Hepatocyte (in vitro differentiated cells): ENCODE results near the gene RBM47. TPM values are rescaled to one million over a fixed set of nuclear protein-coding genes. Genes with fewer than 3 reads are reported as not detected.

Experiments used
- DNase-seq: peaks from one replicate; pipeline ENCODE4 v3.0.0-alpha.2; 2016; ENCODE audit warnings: low spot score
- H2AFZ ChIP-seq: fragments of 200-600 bp; sonication (generic); 2 replicates; pipeline ENCODE4 v1.6.0; 2016; ENCODE audit warnings: antibody characterized with exemption, mild to moderate bottlenecking
- H3K27ac ChIP-seq: fragments of 200-600 bp; sonication (generic); 2 replicates; pipeline ENCODE4 v1.5.1; 2016; ENCODE audit warnings: mild to moderate bottlenecking
- H3K27me3 ChIP-seq: fragments of 200-600 bp; sonication (generic); 2 replicates; pipeline ENCODE4 v1.6.1; 2016
- H3K36me3 ChIP-seq: fragments of 200-600 bp; sonication (generic); replicated peaks from 2 replicates; pipeline ENCODE4 v1.5.1; 2016; ENCODE audit warnings: low read depth; ENCODE audit not compliant: insufficient read depth
- H3K4me1 ChIP-seq: fragments of 200-600 bp; sonication (generic); 2 replicates; pipeline ENCODE4 v1.5.1; 2016; ENCODE audit warnings: mild to moderate bottlenecking, moderate library complexity; ENCODE audit not compliant: insufficient read depth
- H3K4me2 ChIP-seq: fragments of 200-600 bp; sonication (generic); 2 replicates; pipeline ENCODE4 v1.6.0; 2016
- H3K4me3 ChIP-seq: fragments of 200-600 bp; sonication (generic); 2 replicates; pipeline ENCODE4 v1.5.1; 2016; ENCODE audit warnings: mild to moderate bottlenecking
- H3K79me2 ChIP-seq: fragments of 200-600 bp; sonication (generic); 2 replicates; pipeline ENCODE4 v1.6.0; 2017; ENCODE audit warnings: mild to moderate bottlenecking
- H3K9me2 ChIP-seq: fragments of 200-600 bp; sonication (generic); replicated peaks from 2 replicates; pipeline ENCODE4 v1.6.0; 2017; ENCODE audit warnings: mild to moderate bottlenecking; ENCODE audit not compliant: insufficient read depth
- H3K9me3 ChIP-seq: fragments of 200-600 bp; sonication (generic); 2 replicates; pipeline ENCODE4 v1.5.1; 2016; ENCODE audit warnings: low read depth, mild to moderate bottlenecking
- H4K20me1 ChIP-seq: fragments of 200-600 bp; sonication (generic); 2 replicates; pipeline ENCODE4 v1.6.0; 2016; ENCODE audit warnings: mild to moderate bottlenecking; ENCODE audit not compliant: insufficient read depth, poor library complexity, severe bottlenecking
- CTCF ChIP-seq: fragments of 200-600 bp; sonication (generic); IDR thresholded peaks from 2 replicates; pipeline ENCODE4 v1.5.1; 2016; ENCODE audit warnings: antibody characterized with exemption, mild to moderate bottlenecking; ENCODE audit not compliant: poor library complexity
- EZH2 ChIP-seq: fragments of 200-600 bp; sonication (generic); IDR thresholded peaks from 2 replicates; pipeline ENCODE4 v1.6.1; 2016; ENCODE audit warnings: antibody characterized with exemption, mild to moderate bottlenecking, borderline replicate concordance
- EZH2phosphoT487 ChIP-seq: fragments of 200-600 bp; sonication (generic); IDR thresholded peaks from one replicate; pipeline ENCODE4 v1.6.1; 2018; ENCODE audit warnings: antibody characterized with exemption, mild to moderate bottlenecking, low read depth, moderate library complexity; ENCODE audit not compliant: unreplicated experiment, severe bottlenecking
- WGBS: methylation state at CpG from one replicate; pipeline ENCODE4 v1.1.6; 2016; ENCODE audit warnings: low lambda C conversion rate; ENCODE audit errors: missing lambda C conversion rate; 5-methylcytosine and 5-hydroxymethylcytosine counted together
- polyA plus RNA-seq: library from polyadenylated mRNA; unstranded; fragments of >200 nt; fragmentation: Nextera tagmentation; extraction: Ambion mirVana; gene quantifications from 2 replicates; pipeline ENCODE4 v1.2.1, GENCODE V29; 2016
- total RNA-seq: library from RNA; depleted of rRNA; stranded (reverse); fragments of >200 nt; gene quantifications from 2 replicates; pipeline ENCODE4 v1.2.3, GENCODE V29; 2014

Gene RBM47
- total and polyA plus RNA-seq, 2 experiments from 2014 or later = 49.8 to 137 TPM

GRCh38 chr4:40378619-40379018 lies 251.0 kb downstream of the RBM47 start:
- no peak for DNase-seq
- H4K20me1 ChIP-seq = no peaks in the 10 kb centered on the region
- H3K27ac ChIP-seq = no peak overlapping the region
- H3K9me3 ChIP-seq = no peaks in the 10 kb centered on the region
- no peaks in the 10 kb centered on the region for H3K79me2 ChIP-seq
- H3K4me3 ChIP-seq = no peak overlapping the region
- no peak overlapping the region for H3K4me2 ChIP-seq
- no peaks in the 10 kb centered on the region for H3K36me3 ChIP-seq
- WGBS = 46% methylated on average over 2 of the region's 2 CpGs
- peaks cover 5% of the 10 kb centered on the region for H3K4me1 ChIP-seq
- no peaks in the 10 kb centered on the region for H3K27me3 ChIP-seq
- TF ChIP-seq EZH2phosphoT487 (no peak), EZH2 (no peak), CTCF (no peak)
- H3K9me2 ChIP-seq = no peaks in the 10 kb centered on the region
- H2AFZ ChIP-seq = no peak overlapping the region

- Histone ChIP-seq H3K4me1 (peaks cover 5% of the 10 kb centered on the region), H3K9me2 (no peaks in the 10 kb centered on the region), H3K79me2 (no peaks in the 10 kb centered on the region), H3K4me3 (no peak overlapping the region), H3K36me3 (no peaks in the 10 kb centered on the region), H3K27me3 (no peaks in the 10 kb centered on the region), H3K9me3 (no peaks in the 10 kb centered on the region), H3K4me2 (no peak overlapping the region), H3K27ac (peak overlapping the region; percentile 77), H2AFZ (no peak overlapping the region), H4K20me1 (no peaks in the 10 kb centered on the region)
- 70% methylated on average over 7 of the region's 7 CpGs for WGBS
- DNase-seq = peak; percentile 48
- TF ChIP-seq EZH2phosphoT487 (no peak), EZH2 (no peak), CTCF (no peak)
Observed at GRCh38 chr4:40377512-40378365, 251.9 kb downstream of the RBM47 start.

GRCh38 chr4:40375620-40376019 lies 254.0 kb downstream of the RBM47 start:
- H3K27ac ChIP-seq = no peak overlapping the region
- WGBS = 89% methylated on average over 2 of the region's 2 CpGs

More at GRCh38 chr4:40375620-40376019, 254.0 kb downstream of the RBM47 start:
- no peaks in the 10 kb centered on the region for H3K36me3 ChIP-seq
- no peaks in the 10 kb centered on the region for H3K9me2 ChIP-seq
- no peaks in the 10 kb centered on the region for H3K79me2 ChIP-seq
- no peaks in the 10 kb centered on the region for H4K20me1 ChIP-seq
- no peak overlapping the region for H3K4me3 ChIP-seq
- H3K27me3 ChIP-seq = no peaks in the 10 kb centered on the region
- no peak for TF ChIP-seq EZH2
- TF ChIP-seq CTCF = no peak
- no peak for TF ChIP-seq EZH2phosphoT487
- no peak overlapping the region for H3K4me2 ChIP-seq
- H3K9me3 ChIP-seq = no peaks in the 10 kb centered on the region
- no peak overlapping the region for H2AFZ ChIP-seq
- DNase-seq = no peak
- peaks cover 5% of the 10 kb centered on the region for H3K4me1 ChIP-seq
